Lower lobe of right lung (tissue), 2 donors: ENCODE measurements around the gene GPN2. TPM values are rescaled to one million over a fixed set of nuclear protein-coding genes. Genes with fewer than 3 reads are reported as not detected.

Source experiments
- ATAC-seq, 2 donors: fragments of 200-7000 bp; cut with Tn5 transposase; one replicate each; pipeline ENCODE4 v1.9.1; 2020 to 2022; ENCODE audit warnings: mild to moderate bottlenecking in 2 of 2, moderate library complexity in 2 of 2
- DNase-seq: peaks from one replicate; pipeline ENCODE4 v3.0.0-alpha.2; 2020
- H3K27ac ChIP-seq: fragments of 200-600 bp; one replicate; pipeline ENCODE4 v1.8.0; 2022
- H3K27me3 ChIP-seq: fragments of 200-600 bp; one replicate; pipeline ENCODE4 v1.8.0; 2022; ENCODE audit warnings: low read depth
- H3K36me3 ChIP-seq: fragments of 200-600 bp; one replicate; pipeline ENCODE4 v1.8.0; 2022; ENCODE audit warnings: mild to moderate bottlenecking
- H3K4me1 ChIP-seq: fragments of 200-600 bp; one replicate; pipeline ENCODE4 v1.8.0; 2022
- H3K4me3 ChIP-seq: fragments of 200-600 bp; one replicate; pipeline ENCODE4 v1.8.0; 2022; ENCODE audit warnings: mild to moderate bottlenecking
- H3K9me3 ChIP-seq: fragments of 200-600 bp; one replicate; pipeline ENCODE4 v1.8.0; 2022
- intact Hi-C: fragments of 100-400 bp; cut with DNase I; formaldehyde crosslinking; loops from one replicate; pipeline ENCODE4 v1.11.0; 2022
- total RNA-seq: library from RNA; stranded (reverse); fragmentation: NEBNext Ultra II Directional; extraction: Animal tissue kit (Norgen Biotek cat#: 25700); gene quantifications from one replicate; pipeline ENCODE4 v1.2.1, GENCODE V29; 2021
- TF ChIP-seq, protein P1 (sequence below): fragments of 200-600 bp; IDR thresholded peaks from one replicate; pipeline ENCODE4 v1.8.0; 2022; ENCODE audit warnings: antibody characterized with exemption, mild to moderate bottlenecking
- donor health status: DM: no; HTN: yes; CAD: no; lungs with severe emphysema.

GPN2 gene
- total RNA-seq, 1 donor from 2014 or later: 25.9 TPM

GRCh38 chr1:26856604-26857469 lies 33.2 kb downstream of the GPN2 start:
- intact Hi-C loops: no loop called here
- H3K4me3 ChIP-seq: no peak overlapping the region
- DNase-seq (no peak), ATAC-seq (no peak)
- no peaks in the 10 kb centered on the region for H3K27me3 ChIP-seq
- TF ChIP-seq, protein P1, sequence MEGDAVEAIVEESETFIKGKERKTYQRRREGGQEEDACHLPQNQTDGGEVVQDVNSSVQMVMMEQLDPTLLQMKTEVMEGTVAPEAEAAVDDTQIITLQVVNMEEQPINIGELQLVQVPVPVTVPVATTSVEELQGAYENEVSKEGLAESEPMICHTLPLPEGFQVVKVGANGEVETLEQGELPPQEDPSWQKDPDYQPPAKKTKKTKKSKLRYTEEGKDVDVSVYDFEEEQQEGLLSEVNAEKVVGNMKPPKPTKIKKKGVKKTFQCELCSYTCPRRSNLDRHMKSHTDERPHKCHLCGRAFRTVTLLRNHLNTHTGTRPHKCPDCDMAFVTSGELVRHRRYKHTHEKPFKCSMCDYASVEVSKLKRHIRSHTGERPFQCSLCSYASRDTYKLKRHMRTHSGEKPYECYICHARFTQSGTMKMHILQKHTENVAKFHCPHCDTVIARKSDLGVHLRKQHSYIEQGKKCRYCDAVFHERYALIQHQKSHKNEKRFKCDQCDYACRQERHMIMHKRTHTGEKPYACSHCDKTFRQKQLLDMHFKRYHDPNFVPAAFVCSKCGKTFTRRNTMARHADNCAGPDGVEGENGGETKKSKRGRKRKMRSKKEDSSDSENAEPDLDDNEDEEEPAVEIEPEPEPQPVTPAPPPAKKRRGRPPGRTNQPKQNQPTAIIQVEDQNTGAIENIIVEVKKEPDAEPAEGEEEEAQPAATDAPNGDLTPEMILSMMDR: no peak
- H3K9me3 ChIP-seq: no peaks in the 10 kb centered on the region
- H3K4me1 ChIP-seq: peaks cover 5% of the 10 kb centered on the region
- no peak overlapping the region for H3K27ac ChIP-seq
- peaks cover 55% of the 10 kb centered on the region for H3K36me3 ChIP-seq

DNA sequence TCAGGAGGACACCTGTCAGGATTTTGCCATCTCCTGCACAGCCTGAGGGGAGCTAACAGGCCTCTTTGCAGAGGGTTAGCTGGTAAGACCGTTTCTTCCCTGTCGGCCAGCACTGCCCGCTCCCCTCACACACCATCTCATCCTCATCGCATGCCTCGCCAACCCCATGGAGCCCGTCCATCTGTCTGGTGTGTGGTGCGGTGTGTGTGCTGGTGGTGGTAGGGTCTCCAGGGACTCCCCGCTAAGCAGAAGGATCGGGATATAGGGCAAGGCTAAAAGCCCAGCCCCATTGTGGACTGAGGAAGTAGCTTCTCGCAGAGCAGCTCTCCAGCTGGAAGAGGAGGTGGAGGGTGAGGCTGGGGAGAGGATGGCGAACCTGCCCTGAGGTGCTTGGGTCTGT lies 33.9 kb downstream of the GPN2 start:
- TF ChIP-seq, protein P1: no peak
- Histone ChIP-seq H3K36me3 (peaks cover 62% of the 10 kb centered on the region), H3K4me1 (peaks cover 5% of the 10 kb centered on the region), H3K27me3 (no peaks in the 10 kb centered on the region), H3K27ac (no peak overlapping the region), H3K4me3 (no peak overlapping the region), H3K9me3 (no peaks in the 10 kb centered on the region)
- no peak for DNase-seq
- intact Hi-C loops: no loop called here
- ATAC-seq: no peak

GRCh38 chr1:26855636-26856035 lies 34.4 kb downstream of the GPN2 start:
- H3K36me3 ChIP-seq: peaks cover 67% of the 10 kb centered on the region
- TF ChIP-seq, protein P1: no peak
- no peak overlapping the region for H3K27ac ChIP-seq
- H3K9me3 ChIP-seq: no peaks in the 10 kb centered on the region
- H3K27me3 ChIP-seq: no peaks in the 10 kb centered on the region
- intact Hi-C loops: no loop called here
- DNase-seq (no peak), ATAC-seq (no peak)
- H3K4me3 ChIP-seq: no peak overlapping the region
- peaks cover 5% of the 10 kb centered on the region for H3K4me1 ChIP-seq

DNA sequence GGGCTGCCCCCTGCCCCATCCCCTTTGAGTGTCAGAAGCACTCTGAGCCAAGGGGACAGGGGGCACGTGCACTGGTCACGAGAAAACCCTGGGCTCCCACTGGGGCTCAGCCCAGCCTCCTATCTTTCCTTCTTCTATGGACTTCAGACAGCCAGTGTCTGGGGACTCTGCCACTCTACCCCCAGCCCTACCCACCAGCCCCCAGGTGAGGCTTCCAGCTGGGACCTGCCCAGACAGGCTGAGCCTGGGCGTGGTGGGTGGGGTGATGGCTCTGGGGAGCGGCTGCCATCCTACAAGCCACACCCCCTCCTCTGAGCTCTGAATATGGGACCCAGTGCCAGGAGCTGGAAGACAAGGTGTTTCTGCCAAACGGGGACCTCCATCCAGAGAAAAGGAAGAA lies 35.2 kb downstream of the GPN2 start:
- intact Hi-C loops: no loop called here
- H3K4me3 ChIP-seq: no peak overlapping the region
- no peaks in the 10 kb centered on the region for H3K9me3 ChIP-seq
- no peaks in the 10 kb centered on the region for H3K27me3 ChIP-seq
- H3K4me1 ChIP-seq: peaks cover 5% of the 10 kb centered on the region
- TF ChIP-seq, protein P1: no peak
- no peak overlapping the region for H3K27ac ChIP-seq
- ATAC-seq (no peak), DNase-seq (no peak)
- H3K36me3 ChIP-seq: peaks cover 75% of the 10 kb centered on the region

DNA sequence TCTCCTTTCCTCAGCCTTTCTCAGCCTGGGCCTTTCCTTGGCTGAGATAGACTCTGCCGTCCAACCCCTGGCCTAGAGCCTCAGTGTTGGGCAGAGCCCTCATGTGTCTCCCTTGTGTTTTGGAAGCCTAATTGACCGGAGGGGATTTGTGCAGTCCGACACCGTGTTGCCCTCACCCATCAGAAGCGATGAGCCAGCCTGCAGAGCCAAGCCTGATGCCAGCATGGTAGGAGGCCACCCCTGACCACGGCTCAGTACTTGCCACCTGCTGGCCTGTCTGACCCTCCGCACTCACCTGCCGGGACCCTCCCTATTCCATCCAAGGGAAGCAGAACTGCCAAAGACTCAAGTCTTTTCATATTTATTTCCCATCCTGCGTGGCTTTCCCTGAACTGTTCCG lies 36.5 kb downstream of the GPN2 start:
- no peak for DNase-seq
- H3K4me3 ChIP-seq: no peak overlapping the region
- ATAC-seq: no peak
- TF ChIP-seq, protein P1: no peak
- H3K9me3 ChIP-seq: no peaks in the 10 kb centered on the region
- no peaks in the 10 kb centered on the region for H3K27me3 ChIP-seq
- H3K27ac ChIP-seq: no peak overlapping the region
- intact Hi-C loops: no loop called here
- H3K4me1 ChIP-seq: peaks cover 13% of the 10 kb centered on the region
- H3K36me3 ChIP-seq: peaks cover 88% of the 10 kb centered on the region
